ENCODE results near the gene BAIAP2.

BAIAP2 gene

DNA sequence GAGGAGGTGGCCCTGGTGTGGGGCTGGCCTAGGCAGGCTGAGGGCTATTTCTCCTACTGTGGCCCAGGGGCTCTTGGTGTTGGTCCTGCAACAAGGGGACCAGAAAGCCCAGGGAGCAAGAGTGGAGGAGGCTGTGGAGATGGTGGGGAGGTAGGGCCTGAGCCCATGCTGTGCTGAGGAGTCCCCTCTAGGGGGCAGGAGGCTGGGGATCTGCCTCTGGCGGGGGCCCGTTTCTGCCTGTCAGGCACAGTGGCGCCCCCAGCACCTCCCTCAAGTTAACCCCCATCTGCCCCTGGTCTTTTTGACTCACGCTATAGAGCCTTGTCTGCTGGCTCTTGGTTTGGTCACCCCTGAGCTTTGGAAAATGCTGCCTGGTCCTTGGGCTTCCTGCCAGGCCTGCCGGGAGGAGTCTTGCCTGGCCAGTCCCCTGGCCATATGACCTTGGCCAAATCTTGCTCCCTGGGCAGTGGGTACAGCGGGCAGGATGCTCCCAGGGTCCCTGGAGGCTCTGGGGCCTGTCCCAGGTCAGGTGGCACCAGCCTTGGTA is 5.9 kb downstream of the BAIAP2 start:
- TF ChIP-seq, protein P1, sequence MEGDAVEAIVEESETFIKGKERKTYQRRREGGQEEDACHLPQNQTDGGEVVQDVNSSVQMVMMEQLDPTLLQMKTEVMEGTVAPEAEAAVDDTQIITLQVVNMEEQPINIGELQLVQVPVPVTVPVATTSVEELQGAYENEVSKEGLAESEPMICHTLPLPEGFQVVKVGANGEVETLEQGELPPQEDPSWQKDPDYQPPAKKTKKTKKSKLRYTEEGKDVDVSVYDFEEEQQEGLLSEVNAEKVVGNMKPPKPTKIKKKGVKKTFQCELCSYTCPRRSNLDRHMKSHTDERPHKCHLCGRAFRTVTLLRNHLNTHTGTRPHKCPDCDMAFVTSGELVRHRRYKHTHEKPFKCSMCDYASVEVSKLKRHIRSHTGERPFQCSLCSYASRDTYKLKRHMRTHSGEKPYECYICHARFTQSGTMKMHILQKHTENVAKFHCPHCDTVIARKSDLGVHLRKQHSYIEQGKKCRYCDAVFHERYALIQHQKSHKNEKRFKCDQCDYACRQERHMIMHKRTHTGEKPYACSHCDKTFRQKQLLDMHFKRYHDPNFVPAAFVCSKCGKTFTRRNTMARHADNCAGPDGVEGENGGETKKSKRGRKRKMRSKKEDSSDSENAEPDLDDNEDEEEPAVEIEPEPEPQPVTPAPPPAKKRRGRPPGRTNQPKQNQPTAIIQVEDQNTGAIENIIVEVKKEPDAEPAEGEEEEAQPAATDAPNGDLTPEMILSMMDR (IDR thresholded peaks at IDR 0.05; ENCODE audit: poor library complexity, severe bottlenecking) = peak; percentile 42
- H3K27me3 ChIP-seq (ENCODE audit: insufficient read depth, poor library complexity, severe bottlenecking) = no peaks in the 10 kb centered on the region
- H3K4me1 ChIP-seq (ENCODE audit: insufficient read depth, poor library complexity, severe bottlenecking) = peaks cover 86% of the 10 kb centered on the region
- peaks cover 31% of the 10 kb centered on the region for H3K36me3 ChIP-seq (ENCODE audit: low read depth)
- peak overlapping the region; percentile 89 for H3K27ac ChIP-seq (ENCODE audit: poor library complexity, severe bottlenecking)
- ATAC-seq (ENCODE audit: low read depth) (no peak; the same call in 2 of the 3 replicates), DNase-seq (ENCODE audit: low spot score) (no peak)
- no peaks in the 10 kb centered on the region for H3K9me3 ChIP-seq (ENCODE audit: severe bottlenecking)
- H3K4me3 ChIP-seq (ENCODE audit: severe bottlenecking) = no peak overlapping the region

DNA sequence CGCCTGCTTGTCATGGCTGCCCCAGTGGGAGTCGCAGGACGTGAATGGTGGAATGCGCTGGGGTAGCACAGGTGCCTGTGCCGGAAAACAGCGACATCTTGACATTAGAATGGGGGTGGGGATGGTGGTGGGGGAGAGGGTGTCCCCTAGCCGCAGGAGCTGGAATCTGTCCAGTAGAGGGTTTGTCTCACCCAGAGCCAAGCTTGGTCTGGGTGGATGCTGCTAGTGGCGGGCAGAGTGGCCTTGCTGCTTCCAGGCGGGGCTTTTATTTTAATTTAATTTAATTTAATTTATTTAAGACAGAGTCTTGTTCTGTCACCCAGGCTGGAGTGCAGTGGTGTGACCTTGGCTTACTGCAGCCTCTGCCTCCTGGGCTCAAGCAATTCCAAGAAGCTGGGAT is 7.7 kb downstream of the BAIAP2 start:
- H3K4me1 ChIP-seq (ENCODE audit: insufficient read depth, poor library complexity, severe bottlenecking) = peaks cover 75% of the 10 kb centered on the region
- H3K9me3 ChIP-seq (ENCODE audit: severe bottlenecking) = no peaks in the 10 kb centered on the region
- H3K4me3 ChIP-seq (ENCODE audit: severe bottlenecking) = no peak overlapping the region
- H3K36me3 ChIP-seq (ENCODE audit: low read depth) = peaks cover 14% of the 10 kb centered on the region
- peak overlapping the region; percentile 89 for H3K27ac ChIP-seq (ENCODE audit: poor library complexity, severe bottlenecking)
- no peak for ATAC-seq (ENCODE audit: low read depth)
- TF ChIP-seq, protein P1 (IDR thresholded peaks at IDR 0.05; ENCODE audit: poor library complexity, severe bottlenecking) = no peak
- DNase-seq (ENCODE audit: low spot score) = no peak
- no peaks in the 10 kb centered on the region for H3K27me3 ChIP-seq (ENCODE audit: insufficient read depth, poor library complexity, severe bottlenecking)

DNA sequence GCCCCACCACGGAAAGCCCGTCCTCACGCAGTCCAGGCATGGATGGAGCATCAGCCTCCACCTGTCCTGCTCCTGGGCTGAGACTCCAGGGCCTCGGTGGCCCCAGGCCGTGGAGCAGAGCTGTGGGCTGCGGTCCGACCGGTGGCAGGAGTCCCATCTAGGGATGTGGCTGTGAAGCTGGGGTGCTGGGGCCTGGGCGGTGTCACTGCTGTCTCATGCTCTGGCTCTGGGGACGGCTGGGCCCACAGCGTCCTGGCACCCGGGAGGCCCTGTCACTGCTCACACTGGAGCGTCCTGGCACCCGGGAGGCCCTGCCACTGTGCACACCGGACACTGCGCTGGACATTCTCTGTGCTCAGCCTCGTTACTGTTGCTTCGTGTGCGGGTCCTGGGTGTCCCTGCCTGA is 8.4 kb downstream of the BAIAP2 start:
- ATAC-seq (ENCODE audit: low read depth) = no peak
- Histone ChIP-seq H3K27ac (ENCODE audit: poor library complexity, severe bottlenecking) (peak overlapping the region; percentile 89), H3K4me3 (ENCODE audit: severe bottlenecking) (no peak overlapping the region), H3K36me3 (ENCODE audit: low read depth) (peaks cover 8% of the 10 kb centered on the region), H3K9me3 (ENCODE audit: severe bottlenecking) (no peaks in the 10 kb centered on the region), H3K4me1 (ENCODE audit: insufficient read depth, poor library complexity, severe bottlenecking) (peaks cover 68% of the 10 kb centered on the region), H3K27me3 (ENCODE audit: insufficient read depth, poor library complexity, severe bottlenecking) (no peaks in the 10 kb centered on the region)
- TF ChIP-seq, protein P1 (IDR thresholded peaks at IDR 0.05; ENCODE audit: poor library complexity, severe bottlenecking) = no peak
- no peak for DNase-seq (ENCODE audit: low spot score)

DNA sequence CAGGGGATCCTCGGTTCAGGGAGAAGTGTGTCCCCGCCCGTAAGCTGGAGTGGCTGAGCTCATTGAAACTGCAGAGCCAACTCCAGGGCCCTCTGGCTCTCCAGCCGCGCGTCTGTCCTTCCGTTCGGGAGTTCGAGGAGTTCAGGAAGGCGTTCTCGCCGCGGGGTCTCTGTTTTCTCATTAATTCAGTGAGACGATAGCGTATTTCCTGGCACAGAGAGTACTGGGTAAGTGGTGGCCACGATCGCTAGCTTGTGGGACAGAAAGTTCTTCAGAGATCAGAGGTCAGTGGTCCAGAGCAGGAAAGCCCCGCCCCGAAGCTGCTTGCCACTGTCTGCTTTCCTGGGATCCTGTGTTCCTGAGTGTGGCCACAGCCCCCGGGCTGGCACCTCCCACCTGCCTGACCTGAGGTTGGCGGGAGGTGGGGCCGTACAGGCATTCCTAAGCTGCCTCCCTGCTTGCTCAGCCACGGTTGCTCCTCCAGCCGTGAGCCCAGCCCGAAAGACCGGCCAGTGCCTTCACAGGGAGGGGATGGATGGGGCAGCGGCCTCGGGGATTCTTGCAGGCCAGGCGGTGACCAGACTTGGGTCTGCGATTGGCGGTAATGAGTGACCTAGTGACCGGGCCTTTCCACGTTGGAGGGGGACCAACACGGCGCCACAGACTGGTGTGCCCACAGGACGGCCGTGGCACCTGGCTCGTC is 8.9 kb downstream of the BAIAP2 start:
- H3K36me3 ChIP-seq (ENCODE audit: low read depth) = peaks cover 2% of the 10 kb centered on the region; the same call in 1 of the 2 replicates
- peak; percentile 97 for DNase-seq (ENCODE audit: low spot score)
- H3K4me1 ChIP-seq (ENCODE audit: insufficient read depth, poor library complexity, severe bottlenecking) = peaks cover 66% of the 10 kb centered on the region
- no peaks in the 10 kb centered on the region for H3K27me3 ChIP-seq (ENCODE audit: insufficient read depth, poor library complexity, severe bottlenecking)
- H3K4me3 ChIP-seq (ENCODE audit: severe bottlenecking) = no peak overlapping the region
- peak overlapping the region; percentile 89 for H3K27ac ChIP-seq (ENCODE audit: poor library complexity, severe bottlenecking)
- peak; percentile 90 for ATAC-seq (ENCODE audit: low read depth)
- TF ChIP-seq, protein P1 (IDR thresholded peaks at IDR 0.05; ENCODE audit: poor library complexity, severe bottlenecking) = no peak
- H3K9me3 ChIP-seq (ENCODE audit: severe bottlenecking) = no peaks in the 10 kb centered on the region

DNA sequence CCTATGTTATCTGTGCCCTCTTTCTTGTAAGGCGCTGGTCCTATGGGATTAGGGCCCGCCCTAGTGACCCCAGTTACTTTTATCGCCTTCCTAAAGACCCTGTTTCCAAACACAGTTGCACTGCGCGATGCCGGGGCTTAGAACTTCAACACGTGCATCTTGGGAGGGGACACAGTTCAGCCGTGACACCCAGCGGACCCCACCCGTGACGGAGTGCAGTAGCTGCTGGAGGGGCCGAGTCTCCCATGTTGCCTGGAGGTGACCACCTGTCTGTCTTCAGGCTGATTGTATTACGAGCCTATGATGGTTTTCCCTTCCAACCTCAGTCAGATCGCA is 9.4 kb downstream of the BAIAP2 start:
- DNase-seq (ENCODE audit: low spot score) (no peak), ATAC-seq (ENCODE audit: low read depth) (peak; percentile 2; the same call in 2 of the 3 replicates)
- TF ChIP-seq, protein P1 (IDR thresholded peaks at IDR 0.05; ENCODE audit: poor library complexity, severe bottlenecking) = no peak
- no peak overlapping the region for H3K4me3 ChIP-seq (ENCODE audit: severe bottlenecking)
- peaks cover 66% of the 10 kb centered on the region for H3K4me1 ChIP-seq (ENCODE audit: insufficient read depth, poor library complexity, severe bottlenecking)
- no peaks in the 10 kb centered on the region for H3K27me3 ChIP-seq (ENCODE audit: insufficient read depth, poor library complexity, severe bottlenecking)
- no peaks in the 10 kb centered on the region for H3K9me3 ChIP-seq (ENCODE audit: severe bottlenecking)
- H3K36me3 ChIP-seq (ENCODE audit: low read depth) = no peaks in the 10 kb centered on the region
- peak overlapping the region; percentile 89 for H3K27ac ChIP-seq (ENCODE audit: poor library complexity, severe bottlenecking)
